GM19372 (cell line): ENCODE data around the gene TECR.
"Not testable (repeated sequence)": the region's sequence is repeated elsewhere in the genome, so short reads cannot be mapped to it uniquely, and the experiment has no call there.

Source experiments
- ATAC-seq: cut with Tn5 transposase; IDR thresholded peaks from one replicate; pipeline ENCODE4 v1.9.1; 2021; ENCODE audit warnings: mild to moderate bottlenecking, low read depth, moderate library complexity; ENCODE audit not compliant: unreplicated experiment

Gene TECR

GRCh38 chr19:14577885-14578427, 48.6 kb downstream of the TECR start:
- ATAC-seq: no peak

- ATAC-seq: no peak
These were observed 51.3 kb downstream of the TECR start for GRCh38 chr19:14580623-14581237.

- no peak for ATAC-seq
These were observed 53.5 kb downstream of the TECR start, which contains the start of gene CLEC17A for GRCh38 chr19:14582894-14583340. Gene CLEC17A, plus strand, starts transcription at chr19:14583084. Its CDS starts 77 bp downstream, at chr19:14583161.

- ATAC-seq: not testable (repeated sequence)
These were observed 55.0 kb downstream of the TECR start for GRCh38 chr19:14584372-14584771.

- not testable (repeated sequence) for ATAC-seq
These were observed 55.8 kb downstream of the TECR start for GRCh38 chr19:14585187-14585586.

- not testable (repeated sequence) for ATAC-seq
These were observed 60.0 kb downstream of the TECR start for GRCh38 chr19:14589433-14589832.

- no peak for ATAC-seq
These were observed 66.2 kb downstream of the TECR start for GRCh38 chr19:14595558-14595957.

- ATAC-seq: no peak
These were observed 70.3 kb downstream of the TECR start for GRCh38 chr19:14599548-14600147.

- ATAC-seq: no peak
These were observed 74.6 kb downstream of the TECR start for GRCh38 chr19:14603990-14604387.

- no peak for ATAC-seq
These were observed 77.2 kb downstream of the TECR start for GRCh38 chr19:14606627-14607026.

GRCh38 chr19:14611051-14611450, 81.7 kb downstream of the TECR start:
- ATAC-seq: no peak

- not testable (repeated sequence) for ATAC-seq
These were observed 82.8 kb downstream of the TECR start for GRCh38 chr19:14612242-14612641.

- no peak for ATAC-seq
These were observed 83.3 kb downstream of the TECR start for GRCh38 chr19:14612657-14613056.

GRCh38 chr19:14613399-14614098, 84.2 kb downstream of the TECR start:
- not testable (repeated sequence) for ATAC-seq

GRCh38 chr19:14614099-14614412, 84.7 kb downstream of the TECR start:
- ATAC-seq: no peak
